Stimulated activated naive CD4-positive, alpha-beta T cell treated with Interleukin-2 at 50 U/mL for 16 hours (primary cell): ENCODE measurements around the gene ATL3.
"Not testable (repeated sequence)": the region's sequence is repeated elsewhere in the genome, so short reads cannot be mapped to it uniquely, and the experiment has no call there.

Experiments used
- DNase-seq: peaks from one replicate; lab custom pipeline; 2025; lab: John Stamatoyannopoulos, UW

ATL3 gene

GRCh38 chr11:63621071-63621470 is 50.1 kb downstream of the ATL3 start:
- DNase-seq = no peak

DNA sequence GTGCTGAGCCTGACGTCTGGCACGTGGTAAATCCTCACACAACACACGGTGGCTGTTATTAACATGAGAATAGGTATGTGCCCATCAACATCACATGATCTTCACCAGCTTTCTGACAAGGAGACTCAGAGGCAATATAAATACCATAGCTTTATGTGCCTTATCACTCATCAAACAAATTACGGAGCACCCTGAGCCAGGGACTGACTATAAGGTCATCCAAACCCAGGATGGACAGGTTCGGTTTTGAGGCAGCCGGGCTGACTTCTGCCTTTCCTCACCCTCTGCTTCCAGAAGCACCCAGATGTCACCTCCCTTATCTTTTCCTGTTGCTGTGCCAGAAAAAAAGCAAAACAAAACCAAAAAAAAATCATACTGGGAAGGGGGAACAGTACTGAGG is 51.2 kb downstream of the ATL3 start:
- no peak for DNase-seq

- not testable (repeated sequence) for DNase-seq
These were observed 53.5 kb downstream of the ATL3 start for GRCh38 chr11:63617686-63618085.

DNA sequence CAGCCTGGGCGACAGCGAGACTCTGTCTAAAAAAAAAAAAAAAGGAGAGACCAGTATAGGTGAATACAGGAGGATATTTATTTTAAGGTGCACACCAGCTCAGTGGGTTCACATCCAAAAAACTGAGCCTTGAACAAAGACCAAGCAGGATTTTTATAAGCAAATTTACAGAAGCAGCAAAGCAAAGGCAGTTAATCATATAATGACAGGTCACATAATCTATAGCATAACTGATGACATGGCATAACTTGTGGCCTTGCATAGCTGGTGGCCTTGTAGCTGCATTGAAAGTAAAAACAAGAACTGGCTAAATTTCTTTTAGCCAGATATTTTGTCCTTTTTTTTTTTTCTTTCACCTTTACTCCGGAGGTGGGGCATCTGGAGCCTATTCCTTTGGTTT is 54.2 kb downstream of the ATL3 start:
- no peak for DNase-seq

- peak; percentile 11 for DNase-seq
These were observed 57.0 kb downstream of the ATL3 start, which contains the start of gene PLAAT3 for GRCh38 chr11:63614136-63614671. TSS of gene PLAAT3 (minus strand) at chr11:63614433. CDS start at chr11:63614014, 419 bp downstream.

GRCh38 chr11:63613517-63614135 is 57.5 kb downstream of the ATL3 start:
- peak; percentile 3 for DNase-seq

DNA sequence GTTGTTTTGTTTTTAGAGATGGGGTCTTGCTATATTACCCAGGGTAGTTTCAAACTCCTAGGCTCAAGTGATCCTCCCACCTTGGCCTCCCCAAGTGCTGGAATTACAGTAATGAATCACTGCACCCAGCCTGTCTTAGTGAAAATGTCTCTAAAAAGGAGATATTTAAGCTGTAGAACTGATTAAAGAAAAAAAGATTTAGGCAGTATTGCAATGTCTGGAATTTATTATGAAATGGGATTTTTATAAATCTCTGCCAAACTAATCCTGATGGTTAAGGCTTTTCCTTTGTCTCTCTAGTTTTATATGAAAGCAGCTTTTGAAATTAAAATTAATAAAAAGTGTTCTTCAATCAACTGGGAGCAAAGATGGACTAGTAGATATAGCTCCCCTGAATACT is 59.0 kb downstream of the ATL3 start:
- DNase-seq = no peak

- no peak for DNase-seq
These were observed 59.8 kb downstream of the ATL3 start for GRCh38 chr11:63611395-63611747.

GRCh38 chr11:63610604-63611394 is 60.4 kb downstream of the ATL3 start:
- no peak for DNase-seq

DNA sequence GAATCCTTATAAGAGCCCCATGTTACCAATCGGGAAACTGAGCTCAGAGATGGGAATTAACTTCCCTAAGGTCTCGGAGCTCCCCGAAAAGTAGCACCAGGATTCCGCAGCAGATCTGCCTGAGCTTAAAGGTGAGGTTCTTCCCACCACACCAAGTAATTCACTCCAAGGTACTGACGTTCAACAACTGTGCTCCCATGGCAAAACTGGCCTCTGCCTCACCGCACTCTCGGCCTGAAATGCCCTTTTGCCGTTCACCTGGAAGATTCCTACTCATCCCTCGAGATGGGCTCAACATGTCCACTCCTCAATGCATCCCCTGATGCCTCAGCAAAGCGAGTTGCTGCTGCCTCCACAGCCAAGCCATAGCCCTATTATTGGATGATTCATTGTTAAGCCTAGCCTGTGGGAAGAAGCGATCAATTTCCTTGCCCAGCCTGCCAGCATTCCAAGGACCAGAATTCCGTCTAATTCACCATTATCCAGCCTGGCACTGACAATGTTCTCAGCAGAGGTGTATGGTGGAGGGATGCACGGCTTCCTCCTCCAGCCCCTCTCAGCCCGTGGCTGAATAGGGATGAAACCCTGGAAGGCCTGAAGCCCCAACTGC is 61.1 kb downstream of the ATL3 start:
- no peak for DNase-seq

DNA sequence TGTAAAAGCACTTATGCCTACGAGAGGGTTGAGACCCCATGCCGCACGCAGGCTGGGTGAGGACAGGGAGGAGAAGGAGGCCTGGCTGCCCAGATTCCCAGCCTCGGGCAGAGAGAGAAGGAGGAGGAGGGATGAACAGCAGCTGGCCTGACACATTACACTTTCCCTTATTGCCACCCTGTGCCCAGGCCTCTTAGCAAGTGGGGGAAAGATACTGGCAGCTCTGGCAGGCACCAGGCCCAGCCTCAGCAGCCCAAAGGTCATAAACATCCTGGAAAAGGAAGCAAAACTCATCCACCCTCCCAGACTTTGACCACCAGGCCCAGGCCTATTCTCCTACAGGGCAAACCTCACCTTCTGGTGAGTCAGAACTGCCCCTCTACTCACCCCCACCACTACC is 61.6 kb downstream of the ATL3 start:
- no peak for DNase-seq

DNA sequence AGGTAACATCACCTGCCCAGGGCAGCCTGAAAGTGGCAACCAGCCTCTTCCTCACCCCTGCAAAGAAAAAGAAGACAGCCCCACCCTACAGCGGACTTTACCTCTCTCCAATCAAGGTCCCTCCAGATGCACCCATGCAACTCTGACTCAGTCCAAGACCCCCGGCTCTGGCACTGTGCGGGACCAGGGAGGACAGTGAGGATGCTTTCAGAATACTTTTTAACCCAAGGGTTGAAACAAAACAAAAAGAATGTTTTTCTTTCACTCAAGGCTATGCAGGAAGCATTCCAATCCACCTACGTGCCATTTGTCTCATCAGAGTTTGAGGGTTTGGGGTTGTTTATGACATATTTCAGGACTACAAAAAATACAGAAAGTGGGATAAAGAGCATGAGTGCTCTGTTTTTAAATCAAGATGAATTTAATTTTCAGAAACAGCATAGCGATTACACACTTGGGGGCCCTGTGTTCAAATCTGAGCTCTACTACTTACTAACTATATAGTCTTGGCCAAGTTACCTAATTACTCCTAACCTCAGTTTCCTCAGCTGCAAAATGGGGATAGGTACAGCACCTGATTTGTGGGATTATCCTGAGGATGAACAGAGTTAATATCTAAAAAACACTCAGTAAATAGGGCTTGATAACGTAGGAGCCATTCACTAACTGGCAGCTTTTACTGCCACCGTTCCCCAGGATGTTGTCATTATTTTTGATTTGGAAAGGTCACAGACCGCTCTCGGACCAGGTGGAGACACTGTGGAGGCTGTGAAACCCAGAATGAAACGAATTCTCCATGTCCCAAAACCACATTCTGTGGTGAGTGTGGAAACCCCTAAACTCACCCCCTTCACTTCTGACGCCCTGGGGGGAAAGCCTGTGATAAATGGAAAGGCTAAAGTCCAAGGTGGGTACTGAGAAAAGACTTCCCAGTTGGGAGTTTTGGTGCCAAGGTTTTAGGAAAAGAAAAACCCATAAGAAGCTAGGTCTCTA is 62.5 kb downstream of the ATL3 start:
- DNase-seq = no peak

GRCh38 chr11:63603180-63603518 is 68.0 kb downstream of the ATL3 start:
- no peak for DNase-seq

DNA sequence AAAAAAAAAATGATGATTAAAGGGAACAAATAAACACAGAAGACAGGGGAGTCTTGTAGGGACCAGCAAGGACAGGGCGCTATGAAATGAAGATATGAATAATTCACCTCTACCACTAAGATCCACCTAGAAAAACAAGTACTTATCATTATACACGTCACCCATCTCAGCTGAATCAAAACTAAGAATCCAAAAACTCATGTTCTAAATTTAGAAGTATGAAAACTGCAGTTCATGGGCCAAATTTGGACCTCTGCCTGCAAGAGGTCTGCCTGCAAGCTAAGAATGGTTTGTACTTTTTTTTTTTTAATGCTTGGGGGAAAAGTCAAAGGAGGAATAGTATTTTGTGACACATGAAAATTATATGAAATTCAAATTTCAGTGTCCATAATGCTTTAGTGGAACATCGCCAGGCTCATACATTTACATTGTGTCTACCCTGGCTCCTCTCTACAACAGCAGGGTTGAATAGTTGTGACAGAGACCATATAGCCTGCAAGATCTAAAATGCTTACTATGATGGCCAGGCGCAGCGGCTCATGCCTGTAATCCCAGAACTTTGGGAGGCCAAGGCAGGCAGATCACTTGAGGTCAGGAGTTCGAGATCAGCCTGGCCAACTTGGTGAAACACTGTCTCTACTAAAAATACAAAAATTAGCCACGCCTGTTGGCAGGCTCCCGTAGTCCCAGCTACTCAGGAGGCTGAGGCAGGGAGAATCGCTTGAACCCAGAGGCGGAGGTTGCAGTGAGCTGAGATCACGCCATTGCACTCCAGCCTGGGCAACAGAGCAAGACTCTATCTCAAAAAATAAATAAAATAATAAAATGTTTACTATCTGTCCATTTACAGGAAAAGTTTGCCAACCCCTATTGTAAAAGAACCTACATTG is 68.6 kb downstream of the ATL3 start:
- not testable (repeated sequence) for DNase-seq

- no peak for DNase-seq
These were observed 71.7 kb downstream of the ATL3 start for GRCh38 chr11:63599211-63600122.

GRCh38 chr11:63598556-63598955 is 72.6 kb downstream of the ATL3 start:
- no peak for DNase-seq

DNA sequence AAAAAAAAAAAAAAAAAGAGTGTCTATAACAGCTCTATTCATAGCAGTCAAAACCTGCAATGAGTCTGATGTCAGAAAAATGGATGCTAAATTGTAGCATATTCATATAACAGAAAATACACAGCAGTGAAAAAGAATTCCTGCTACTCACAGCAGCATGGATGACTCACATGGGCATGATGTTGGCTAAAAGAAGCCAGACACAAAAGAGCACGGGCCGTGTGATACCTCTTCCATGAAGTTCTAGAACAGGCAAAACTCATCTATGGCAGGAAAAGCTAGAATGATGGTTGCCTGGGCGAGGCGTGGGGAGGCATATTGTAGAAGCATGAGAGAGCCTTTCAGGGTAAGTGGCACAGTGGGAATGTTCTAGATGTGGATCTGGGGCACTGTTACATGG is 75.9 kb downstream of the ATL3 start:
- no peak for DNase-seq

DNA sequence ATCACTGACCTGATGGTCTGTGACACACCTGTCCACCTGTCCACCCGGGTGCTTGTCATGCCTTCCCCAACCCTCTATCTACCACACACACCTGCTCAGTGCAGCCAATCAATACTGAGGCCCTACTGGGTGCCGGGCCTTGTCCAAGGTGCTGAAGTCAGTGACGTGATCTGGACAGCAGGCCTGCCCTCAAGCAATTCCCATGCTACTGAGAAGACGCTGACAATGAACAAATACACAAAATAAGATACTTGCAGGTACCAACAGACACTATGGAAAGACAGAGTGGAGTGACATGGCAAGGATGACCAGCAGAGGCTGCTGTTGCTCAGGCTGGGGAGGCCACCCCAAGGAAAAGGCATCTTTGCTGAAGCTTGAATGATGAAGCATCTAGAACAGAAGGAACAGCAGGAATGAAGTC is 78.2 kb downstream of the ATL3 start:
- DNase-seq = no peak

- DNase-seq = no peak
These were observed 81.0 kb downstream of the ATL3 start for GRCh38 chr11:63590024-63590788.
